Testis (tissue), 3 donors: ENCODE results near the gene PITPNC1. TPM values are rescaled to one million over a fixed set of nuclear protein-coding genes. Genes with fewer than 3 reads are reported as not detected.

Source experiments
- DNase-seq: peaks from one replicate; pipeline ENCODE4 v3.0.0-alpha.2; 2019
- H3K27ac ChIP-seq, 2 donors: fragments of 200-600 bp; sonication (generic); one replicate each; pipeline ENCODE4 v1.5.1; 2019
- H3K27me3 ChIP-seq: fragments of 200-600 bp; sonication (generic); one replicate; pipeline ENCODE4 v1.5.1; 2019
- H3K36me3 ChIP-seq: fragments of 200-600 bp; sonication (generic); one replicate; pipeline ENCODE4 v1.5.1; 2017; ENCODE audit warnings: low read depth; ENCODE audit errors: missing control alignments
- H3K4me1 ChIP-seq: fragments of 200-600 bp; sonication (generic); one replicate; pipeline ENCODE4 v1.5.1; 2019
- H3K4me3 ChIP-seq, 2 donors: fragments of 200-600 bp; sonication (generic); one replicate each; pipeline ENCODE4 v1.5.1; 2017 to 2019
- H3K9me3 ChIP-seq: fragments of 200-600 bp; sonication (generic); one replicate; pipeline ENCODE4 v1.5.1; 2017
- CTCF ChIP-seq, 3 experiments: fragments of 450-650 bp in 2 of 3; fragments of 200-600 bp in 1 of 3; sonication (generic) in 1 of 3; IDR thresholded peaks; one replicate each; pipeline ENCODE4 v1.5.1; 2016 to 2019; ENCODE audit warnings: antibody characterized with exemption in 3 of 3, mild to moderate bottlenecking in 2 of 3, moderate library complexity in 1 of 3
- POLR2A ChIP-seq: fragments of 450-650 bp; IDR thresholded peaks from one replicate; pipeline ENCODE4 v1.6.1; 2017; ENCODE audit warnings: antibody characterized with exemption, mild to moderate bottlenecking, moderate library complexity
- WGBS, 2 donors: methylation state at CpG; one replicate each; pipeline ENCODE4 v1.1.5; 2018; 5-methylcytosine and 5-hydroxymethylcytosine counted together
- intact Hi-C: fragments of 100-400 bp; cut with DNase I; formaldehyde crosslinking; loops from one replicate; pipeline ENCODE4 v1.15.1; 2023; ENCODE audit warnings: low total_unique reads
- polyA plus RNA-seq: library from polyadenylated mRNA; stranded (reverse); fragments of 350-450 nt; fragmentation: Illumina TruSeq; extraction: RNeasy Lipid Tissue Mini Kit (QIAGEN cat#74804); gene quantifications from one replicate; pipeline ENCODE4 v1.2.3, GENCODE V29; 2014; ENCODE audit warnings: low read depth, low replicate concordance; ENCODE audit not compliant: insufficient read depth
- total RNA-seq, 2 donors: library from RNA; depleted of rRNA; stranded (reverse); fragments of >200 nt; gene quantifications; one replicate each; pipeline ENCODE4 v1.2.3, GENCODE V29; 2016

The PITPNC1 gene
- total and polyA plus RNA-seq, 3 donors from 2014 or later: 8.3 to 12.8 (median 12.2) TPM

- TF ChIP-seq POLR2A (no peak), CTCF (IDR thresholded peaks at IDR 0.05) (no peak)
- Histone ChIP-seq H3K27me3 (no peaks in the 10 kb centered on the region), H3K4me3 (no peak overlapping the region), H3K36me3 (no peaks in the 10 kb centered on the region), H3K9me3 (no peaks in the 10 kb centered on the region), H3K4me1 (peaks cover 7% of the 10 kb centered on the region), H3K27ac (no peak overlapping the region)
- no peak for DNase-seq
- WGBS, 2 donors: 84 to 99% methylated on average over 4 of the region's 4 CpGs
- intact Hi-C loops: no loop called here
Measured at GRCh38 chr17:67489273-67489672, 112.2 kb downstream of the PITPNC1 start.

DNA sequence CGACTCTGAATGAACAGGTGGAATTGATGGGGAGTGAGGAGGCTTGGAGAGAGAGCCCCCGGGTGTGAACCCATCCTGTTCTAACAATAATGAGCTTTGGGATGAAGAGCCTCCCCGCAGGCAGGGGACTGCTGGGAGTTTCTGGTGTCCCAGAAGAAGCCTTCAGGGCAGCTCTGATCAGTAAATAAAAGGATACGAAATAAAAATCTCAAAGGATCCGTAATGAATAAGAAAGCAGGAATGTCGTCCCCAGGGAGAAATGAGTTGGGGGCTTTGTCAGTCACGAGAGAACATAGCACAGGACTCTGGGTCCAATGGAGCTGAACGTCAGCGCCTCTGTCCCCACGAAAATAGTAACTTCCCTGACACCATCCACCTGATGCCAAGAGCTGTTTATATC is 113.4 kb downstream of the PITPNC1 start:
- Histone ChIP-seq H3K27me3 (no peaks in the 10 kb centered on the region), H3K4me1 (peaks cover 7% of the 10 kb centered on the region), H3K9me3 (no peaks in the 10 kb centered on the region), H3K4me3 (no peak overlapping the region), H3K36me3 (no peaks in the 10 kb centered on the region), H3K27ac (peak overlapping the region in 1 of 2 donors; percentile 65)
- 46 to 53% methylated on average over 10 of the region's 10 CpGs for WGBS, 2 donors
- DNase-seq: no peak
- intact Hi-C loops: no loop called here
- TF ChIP-seq POLR2A (no peak), CTCF (IDR thresholded peaks at IDR 0.05) (no peak)

- Histone ChIP-seq H3K27ac (peak overlapping the region in 1 of 2 donors; percentile 65), H3K27me3 (no peaks in the 10 kb centered on the region), H3K4me1 (peaks cover 7% of the 10 kb centered on the region), H3K36me3 (no peaks in the 10 kb centered on the region), H3K4me3 (no peak overlapping the region), H3K9me3 (no peaks in the 10 kb centered on the region)
- intact Hi-C loops: no loop called here
- no peak for TF ChIP-seq POLR2A
- no peak for TF ChIP-seq CTCF (IDR thresholded peaks at IDR 0.05)
- DNase-seq: peak; percentile 84
- WGBS, 2 donors: 51 to 73% methylated on average over 9 to 18 of the region's 18 CpGs
Measured at GRCh38 chr17:67491009-67491680, 114.1 kb downstream of the PITPNC1 start.

GRCh38 chr17:67491681-67492024 is 114.6 kb downstream of the PITPNC1 start:
- no peaks in the 10 kb centered on the region for H3K36me3 ChIP-seq
- H3K27ac ChIP-seq: no peak overlapping the region
- 52 to 67% methylated on average over 4 of the region's 4 CpGs for WGBS, 2 donors
- no peak for DNase-seq
- peaks cover 11% of the 10 kb centered on the region for H3K4me1 ChIP-seq
- intact Hi-C loops: no loop called here
- TF ChIP-seq CTCF (IDR thresholded peaks at IDR 0.05) (no peak), POLR2A (no peak)
- no peak overlapping the region for H3K4me3 ChIP-seq
- H3K27me3 ChIP-seq: no peaks in the 10 kb centered on the region
- H3K9me3 ChIP-seq: no peaks in the 10 kb centered on the region

- intact Hi-C loops: no loop called here
- H3K36me3 ChIP-seq: no peaks in the 10 kb centered on the region
- H3K4me3 ChIP-seq: peak overlapping the region in 1 of 2 donors; percentile 9
- TF ChIP-seq POLR2A: no peak
- no peak for TF ChIP-seq CTCF (IDR thresholded peaks at IDR 0.05)
- DNase-seq: no peak
- H3K27me3 ChIP-seq: no peaks in the 10 kb centered on the region
- no peaks in the 10 kb centered on the region for H3K9me3 ChIP-seq
- peaks cover 11% of the 10 kb centered on the region for H3K4me1 ChIP-seq
- H3K27ac ChIP-seq: peak overlapping the region; percentile 19 to 59
- WGBS, 2 donors: 34 to 37% methylated on average over 5 of the region's 5 CpGs
Measured at GRCh38 chr17:67492251-67492740, 115.2 kb downstream of the PITPNC1 start.
